Activated T-cell treated with anti-CD3 and anti-CD28 coated beads for 24 hours (primary cell): ENCODE results near the gene TTC28.
"Not testable (repeated sequence)": the region's sequence is repeated elsewhere in the genome, so short reads cannot be mapped to it uniquely, and the experiment has no call there.

Experiments
- DNase-seq: peaks from one replicate; pipeline ENCODE4 v3.0.0-alpha.2; 2020; ENCODE audit warnings: low read depth

Gene TTC28

DNA sequence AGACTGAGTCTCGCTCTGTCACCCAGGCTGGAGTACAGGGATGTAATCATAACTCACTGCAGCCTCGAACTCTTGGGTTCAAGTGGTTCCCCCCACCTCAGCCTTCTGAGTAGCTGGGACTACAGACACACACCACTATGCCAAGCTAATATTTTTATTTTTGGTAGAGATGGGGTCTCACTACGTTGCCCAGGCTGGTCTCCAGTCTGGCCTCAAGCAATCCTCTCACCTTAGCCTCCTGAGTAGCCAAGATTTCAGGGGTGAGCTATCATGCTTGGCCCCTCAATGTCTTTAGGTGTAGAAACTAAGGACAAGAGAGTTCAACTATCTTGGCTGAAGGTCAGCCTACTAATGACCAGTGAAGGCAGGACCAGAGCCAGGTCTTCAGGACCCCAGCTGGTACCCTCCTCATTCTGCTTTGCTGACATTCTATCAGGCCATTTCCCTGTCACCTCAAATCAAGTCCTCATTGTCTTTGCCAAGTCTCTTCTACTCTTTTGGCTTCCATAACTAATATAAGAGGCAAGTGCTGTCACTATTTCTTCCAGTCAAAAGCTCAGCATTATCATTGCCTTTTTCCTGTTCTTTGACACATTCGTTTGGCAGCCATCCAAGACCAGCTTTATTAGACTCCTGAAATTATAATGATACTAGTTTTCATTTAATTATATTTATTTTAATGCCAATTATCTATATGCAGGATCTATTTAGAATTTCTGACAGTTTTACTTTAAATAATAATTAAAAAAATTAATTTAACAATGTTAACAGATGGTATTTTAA is 496.4 kb downstream of the TTC28 start:
- DNase-seq: no peak

DNA sequence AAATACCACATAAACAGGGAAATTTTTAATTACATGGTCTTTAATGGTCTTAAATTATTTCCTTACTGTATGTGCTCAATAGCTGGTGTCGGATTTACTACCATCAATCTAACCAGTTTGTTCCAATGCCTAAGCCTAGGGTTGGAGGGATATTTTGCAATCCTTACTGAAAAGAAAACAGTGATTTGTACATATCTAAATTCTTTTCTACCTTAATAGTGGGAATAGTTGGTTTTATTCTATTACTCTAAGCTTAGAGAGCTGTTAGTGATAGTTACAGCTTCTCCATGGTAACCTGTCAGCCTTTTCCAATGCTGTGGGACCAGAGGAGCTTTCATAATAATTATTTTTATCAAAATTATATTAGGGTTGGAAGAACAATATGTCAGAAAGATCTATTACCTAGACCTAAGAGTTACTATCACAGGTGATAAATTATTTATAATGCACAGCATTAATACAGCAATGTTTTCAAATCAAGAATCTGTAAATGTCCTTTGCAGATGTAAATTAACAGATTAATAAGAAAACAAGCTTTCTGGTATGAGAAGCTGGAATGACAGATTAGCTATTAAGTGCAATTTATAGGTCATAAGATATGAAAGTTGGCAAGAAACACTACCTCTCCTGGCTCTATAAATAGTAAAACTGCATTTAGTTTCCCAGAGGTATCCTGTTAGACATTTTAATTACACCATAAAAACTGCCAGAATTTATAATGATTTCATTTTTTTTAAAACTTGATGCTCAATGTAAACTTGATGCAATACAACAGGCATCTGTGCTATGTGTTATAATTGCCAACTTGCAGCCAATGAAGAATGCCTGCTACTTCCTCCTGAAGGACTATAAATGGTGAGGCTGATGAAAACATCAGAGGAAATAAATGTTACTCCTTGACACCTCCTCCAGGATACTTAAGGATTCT is 498.6 kb downstream of the TTC28 start:
- DNase-seq: no peak

- DNase-seq: no peak
Observed at GRCh38 chr22:28179392-28179791, 500.2 kb downstream of the TTC28 start.

DNA sequence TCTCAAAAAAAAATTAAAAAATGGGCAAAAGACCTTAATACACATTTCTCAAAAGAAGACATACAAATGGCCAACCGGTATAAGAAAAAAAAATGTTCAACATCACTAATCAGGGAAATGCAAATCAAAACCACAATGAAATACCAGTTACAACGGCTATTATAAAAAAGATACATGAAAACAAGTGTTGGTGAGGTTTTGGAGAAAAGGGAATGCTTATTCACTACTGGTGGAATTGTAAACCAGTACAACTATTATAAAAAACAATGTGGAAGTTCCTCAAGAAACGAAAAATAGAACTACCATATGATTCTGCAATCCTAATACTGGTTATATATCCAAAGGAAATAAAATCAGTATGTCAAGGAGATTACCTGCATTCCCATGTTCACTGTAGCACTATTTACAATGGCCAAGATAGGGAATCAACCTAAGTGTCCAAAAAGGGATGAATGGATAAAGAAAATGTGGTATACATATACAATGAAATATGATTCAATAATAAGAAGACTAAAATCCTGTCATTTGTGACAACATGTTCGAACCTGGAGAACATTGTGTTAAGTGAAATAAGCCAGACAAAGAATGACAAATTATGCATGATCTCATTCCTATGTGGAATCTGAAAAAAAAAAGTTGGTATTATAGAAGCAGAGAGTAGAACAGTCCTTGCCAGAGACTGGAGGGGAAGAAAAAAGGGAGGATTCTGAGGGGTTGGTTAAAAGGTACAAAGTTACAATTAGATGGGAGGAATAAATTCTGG is 503.7 kb downstream of the TTC28 start:
- no peak for DNase-seq

GRCh38 chr22:28174509-28174908 is 505.1 kb downstream of the TTC28 start:
- DNase-seq: no peak

- no peak for DNase-seq
Observed at GRCh38 chr22:28172892-28173670, 506.6 kb downstream of the TTC28 start.

DNA sequence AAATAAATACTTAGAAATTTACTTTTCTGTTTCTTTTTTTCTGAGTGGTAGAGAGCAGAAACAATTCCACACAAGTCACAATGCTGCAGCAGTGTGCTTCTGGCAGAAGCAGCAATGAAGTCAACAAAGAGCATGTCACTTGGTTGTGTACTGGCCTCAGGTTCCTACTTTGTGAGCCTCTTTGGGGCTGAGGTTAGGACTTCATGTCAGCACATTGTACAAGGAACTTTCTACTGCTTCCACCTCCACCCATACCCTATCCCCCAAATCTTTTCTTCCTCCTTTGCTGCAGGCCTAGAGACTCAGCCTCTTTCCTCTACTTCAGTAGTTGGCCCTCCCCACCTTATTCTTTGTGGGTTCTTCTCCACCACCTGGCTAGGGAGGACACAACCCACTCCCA is 507.9 kb downstream of the TTC28 start:
- DNase-seq: no peak

GRCh38 chr22:28171115-28171514 is 508.5 kb downstream of the TTC28 start:
- DNase-seq: no peak

DNA sequence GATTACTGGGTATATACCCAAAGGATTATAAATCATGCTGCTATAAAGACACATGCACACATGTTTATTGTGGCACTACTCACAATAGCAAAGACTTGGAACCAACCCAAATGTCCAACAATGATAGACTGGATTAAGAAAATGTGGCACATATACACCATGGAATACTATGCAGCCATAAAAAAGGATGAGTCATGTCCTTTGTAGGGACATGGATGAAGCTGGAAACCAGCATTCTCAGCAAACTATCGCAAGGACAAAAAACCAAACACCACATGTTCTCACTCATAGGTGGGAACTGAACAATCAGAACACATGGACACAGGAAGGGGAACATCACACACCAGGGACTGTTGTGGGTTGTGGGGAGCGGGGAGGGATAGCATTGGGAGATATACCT is 510.3 kb downstream of the TTC28 start:
- DNase-seq: not testable (repeated sequence)

DNA sequence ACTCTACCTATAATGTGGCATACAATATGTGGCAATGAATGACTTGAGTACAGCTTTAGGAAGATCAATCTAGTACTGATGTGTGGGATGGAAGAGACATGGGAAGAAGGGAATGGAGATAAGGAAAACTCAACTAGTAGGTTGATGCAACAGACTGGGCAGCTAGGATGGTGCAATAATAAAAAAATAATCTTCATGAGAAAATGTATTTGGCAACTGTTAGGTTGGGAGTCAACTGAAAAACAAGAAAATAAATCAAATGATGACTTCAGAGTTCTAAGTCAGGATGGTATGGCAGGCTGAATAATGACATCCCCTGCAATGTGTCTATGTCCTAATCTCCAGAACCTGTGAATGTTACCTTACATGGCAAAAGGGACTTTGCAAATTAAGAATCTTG is 523.8 kb downstream of the TTC28 start:
- DNase-seq: no peak

DNA sequence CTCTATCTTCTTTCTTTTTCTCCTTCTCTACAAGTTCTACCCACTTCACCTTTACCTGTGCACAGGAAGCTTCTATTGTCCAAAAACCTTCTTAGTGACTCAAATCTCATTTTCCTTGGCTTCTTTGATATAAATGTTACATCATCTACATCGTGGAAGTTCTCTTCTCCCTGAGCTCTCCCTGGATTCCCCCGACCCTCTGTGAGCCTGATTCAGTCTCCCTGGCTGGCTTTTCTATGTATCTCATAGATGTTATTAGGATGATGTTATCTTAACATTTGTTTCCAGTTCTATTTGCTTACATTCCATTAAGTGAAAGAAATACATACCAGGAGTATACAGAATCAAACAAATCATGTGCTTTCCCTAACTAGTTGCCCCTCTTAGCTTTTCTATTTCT is 524.8 kb downstream of the TTC28 start:
- DNase-seq: no peak

- no peak for DNase-seq
Observed at GRCh38 chr22:28151151-28151816, 528.4 kb downstream of the TTC28 start.

- DNase-seq: no peak
Observed at GRCh38 chr22:28148816-28149465, 530.7 kb downstream of the TTC28 start.

DNA sequence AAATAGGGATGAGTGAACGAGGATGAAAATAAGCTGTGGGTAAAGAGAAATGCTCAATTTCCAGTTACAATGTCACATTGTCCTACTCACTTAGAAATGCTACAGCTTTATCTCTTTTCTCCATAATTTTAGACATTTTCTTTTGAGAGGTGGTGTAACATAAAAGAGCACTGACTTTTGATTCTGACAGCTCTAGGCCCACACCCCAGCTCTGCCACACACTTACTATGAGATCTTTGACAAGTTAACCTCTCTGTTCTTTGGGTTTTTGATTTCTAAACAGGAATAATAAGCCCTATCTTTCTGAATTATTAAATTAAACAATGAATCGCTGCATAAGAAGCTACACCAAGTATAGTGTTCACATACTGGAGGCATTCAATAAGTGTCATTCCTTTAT is 532.2 kb downstream of the TTC28 start:
- DNase-seq: no peak

- no peak for DNase-seq
Observed at GRCh38 chr22:28146401-28147314, 533.0 kb downstream of the TTC28 start.

GRCh38 chr22:28143961-28144745 is 535.5 kb downstream of the TTC28 start:
- no peak for DNase-seq

GRCh38 chr22:28143241-28143865 is 536.3 kb downstream of the TTC28 start:
- DNase-seq: no peak

DNA sequence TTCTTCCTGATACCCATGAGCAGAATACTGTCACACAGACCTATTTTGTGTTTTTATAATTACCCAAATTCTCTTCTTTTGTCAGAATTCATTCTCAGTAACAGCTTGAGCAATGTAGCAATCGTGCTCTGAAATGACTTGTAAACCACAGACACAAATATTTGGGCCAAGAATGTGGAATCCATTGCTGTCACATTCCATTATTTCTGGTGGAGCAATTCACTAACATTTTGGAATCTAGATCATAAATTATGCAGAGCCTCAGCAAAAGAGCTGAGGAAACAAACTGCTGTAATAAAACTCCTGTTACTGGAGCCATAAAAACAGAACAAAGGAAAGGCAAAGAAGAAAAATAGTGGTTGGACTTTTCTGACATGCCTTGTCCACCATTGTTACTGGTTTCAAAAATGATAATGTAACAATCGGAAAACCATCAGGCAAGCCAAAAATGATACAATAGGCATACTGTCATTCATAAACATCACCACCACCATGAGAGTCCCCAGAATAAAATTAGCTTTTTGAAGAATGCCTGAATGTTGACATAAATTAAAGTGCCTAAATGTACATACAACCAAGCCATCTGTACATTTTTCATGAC is 537.2 kb downstream of the TTC28 start:
- DNase-seq: no peak
